GM23338 (cell line): ENCODE results near the gene NRBP1. TPM values are rescaled to one million over a fixed set of nuclear protein-coding genes. Genes with fewer than 3 reads are reported as not detected.
A peak's percentile ranks its signal among the peaks of the same experiment; 100 is the strongest.

Source experiments
- ATAC-seq: fragments of 200-7000 bp; cut with Tn5 transposase; 3 replicates; pipeline ENCODE4 v1.9.1; 2020
- DNase-seq: peaks from one replicate; pipeline ENCODE4 v3.0.0-alpha.2; 2015; ENCODE audit warnings: low spot score
- H2AFZ ChIP-seq: fragments of 200-600 bp; sonication (generic); 2 replicates; pipeline ENCODE4 v1.8.0; 2016; ENCODE audit warnings: antibody characterized with exemption, mild to moderate bottlenecking, moderate library complexity
- H3F3A ChIP-seq: fragments of 200-600 bp; sonication (generic); replicated peaks from 2 replicates; pipeline ENCODE4 v1.8.0; 2017; ENCODE audit warnings: antibody characterized with exemption, mixed run types, low read depth
- H3K27ac ChIP-seq: fragments of 200-600 bp; sonication (generic); 2 replicates; pipeline ENCODE4 v1.6.1; 2016; ENCODE audit warnings: low read depth
- H3K27me3 ChIP-seq: fragments of 200-600 bp; sonication (generic); 2 replicates; pipeline ENCODE4 v1.8.0; 2016; ENCODE audit warnings: mild to moderate bottlenecking, mixed run types, moderate library complexity; ENCODE audit not compliant: insufficient read depth
- H3K36me3 ChIP-seq: fragments of 200-600 bp; sonication (generic); 2 replicates; pipeline ENCODE4 v1.8.0; 2016; ENCODE audit warnings: mild to moderate bottlenecking; ENCODE audit not compliant: insufficient read depth
- H3K4me1 ChIP-seq: fragments of 200-600 bp; sonication (generic); 2 replicates; pipeline ENCODE4 v1.8.0; 2016; ENCODE audit warnings: mild to moderate bottlenecking, moderate library complexity; ENCODE audit not compliant: insufficient read depth
- H3K4me2 ChIP-seq: fragments of 200-600 bp; sonication (generic); 2 replicates; pipeline ENCODE4 v1.7.1; 2017; ENCODE audit warnings: mixed run types
- H3K4me3 ChIP-seq: fragments of 200-600 bp; sonication (generic); 2 replicates; pipeline ENCODE4 v1.6.1; 2016; ENCODE audit warnings: mixed run types
- H3K79me2 ChIP-seq: fragments of 200-600 bp; sonication (generic); replicated peaks from 2 replicates; pipeline ENCODE4 v1.8.0; 2017; ENCODE audit warnings: mild to moderate bottlenecking; ENCODE audit not compliant: insufficient read depth
- H3K9me2 ChIP-seq: fragments of 200-600 bp; sonication (generic); 2 replicates; pipeline ENCODE4 v1.8.0; 2017; ENCODE audit not compliant: insufficient read depth
- H4K20me1 ChIP-seq: fragments of 200-600 bp; sonication (generic); replicated peaks from 2 replicates; pipeline ENCODE4 v1.8.0; 2017; ENCODE audit warnings: mild to moderate bottlenecking; ENCODE audit not compliant: insufficient read depth
- H3K27ac Mint-ChIP-seq: 2 replicates; pipeline ENCODE4 v1.8.0; 2020; ENCODE audit warnings: inconsistent platforms, mild to moderate bottlenecking, moderate library complexity, mixed read lengths
- H3K27me3 Mint-ChIP-seq: 3 replicates; pipeline ENCODE4 v1.8.0; 2022; ENCODE audit warnings: low read depth, mild to moderate bottlenecking, moderate library complexity, mixed read lengths, inconsistent platforms; ENCODE audit not compliant: insufficient read depth, poor library complexity
- H3K36me3 Mint-ChIP-seq: 3 replicates; pipeline ENCODE4 v1.8.0; 2021; ENCODE audit warnings: low read depth, mild to moderate bottlenecking, inconsistent platforms, moderate library complexity, mixed read lengths
- H3K4me1 Mint-ChIP-seq: 3 replicates; pipeline ENCODE4 v1.8.0; 2020; ENCODE audit warnings: mild to moderate bottlenecking, inconsistent platforms, mixed read lengths
- H3K4me3 Mint-ChIP-seq: 3 replicates; pipeline ENCODE4 v1.8.0; 2021; ENCODE audit warnings: moderate library complexity, mild to moderate bottlenecking, inconsistent platforms, mixed read lengths
- H3K9me3 Mint-ChIP-seq: 3 replicates; pipeline ENCODE4 v1.8.0; 2020; ENCODE audit warnings: moderate library complexity, mild to moderate bottlenecking, inconsistent platforms, mixed read lengths
- CREB1 ChIP-seq: fragments of 250-450 bp; sonication (Bioruptor Pico); IDR thresholded peaks from 2 replicates; pipeline ENCODE4 v1.5.0; 2020; ENCODE audit warnings: low read depth, mild to moderate bottlenecking, moderate library complexity
- CTCF ChIP-seq, 2 experiments: fragments of 200-600 bp in 1 of 2; sonication (generic) in 1 of 2; conservative IDR thresholded peaks; 2 replicates each; pipeline versions ENCODE4 v1.5.1 to v1.6.1; 2016 to 2017; ENCODE audit warnings: antibody characterized with exemption in 2 of 2, low read depth in 2 of 2, mild to moderate bottlenecking in 2 of 2, moderate library complexity in 1 of 2
- ETS1 ChIP-seq: IDR thresholded peaks from 2 replicates; pipeline ENCODE4 v1.6.1; 2016; ENCODE audit warnings: antibody characterized with exemption
- EZH2phosphoT487 ChIP-seq: fragments of 200-600 bp; sonication (generic); IDR thresholded peaks from one replicate; pipeline ENCODE4 v1.8.1; 2018; ENCODE audit warnings: antibody characterized with exemption; ENCODE audit not compliant: unreplicated experiment
- JUNB ChIP-seq: IDR thresholded peaks from one replicate; pipeline ENCODE4 v1.6.1; 2016; ENCODE audit warnings: antibody characterized with exemption; ENCODE audit not compliant: unreplicated experiment
- NANOG ChIP-seq: IDR thresholded peaks from 2 replicates; pipeline ENCODE4 v1.6.1; 2016; ENCODE audit warnings: antibody characterized with exemption, borderline replicate concordance
- STAT1 ChIP-seq: IDR thresholded peaks from one replicate; pipeline ENCODE4 v1.6.1; 2016; ENCODE audit warnings: antibody characterized with exemption; ENCODE audit not compliant: unreplicated experiment
- ZNF331 ChIP-seq: fragments of 250-450 bp; sonication (Bioruptor Pico); IDR thresholded peaks from 2 replicates; pipeline ENCODE4 v1.5.0; 2020; ENCODE audit warnings: low read depth, mild to moderate bottlenecking, moderate library complexity
- ZNF462 ChIP-seq: fragments of 250-450 bp; sonication (Bioruptor Pico); IDR thresholded peaks from 2 replicates; pipeline ENCODE4 v1.5.0; 2020; ENCODE audit warnings: mild to moderate bottlenecking, moderate library complexity
- polyA plus RNA-seq: library from polyadenylated mRNA; unstranded; fragments of >200 nt; fragmentation: Nextera tagmentation; extraction: Ambion mirVana; gene quantifications from 2 replicates; pipeline ENCODE4 v1.2.1, GENCODE V29; 2016
- total RNA-seq: library from RNA; depleted of rRNA; stranded (reverse); fragments of >200 nt; shearing (Covaris generic); gene quantifications from 2 replicates; pipeline ENCODE4 v1.2.3, GENCODE V29; 2014

The NRBP1 gene
- total and polyA plus RNA-seq, 2 experiments from 2014 or later: 75.0 to 128 TPM

GRCh38 chr2:27408601-27409320 lies 19.7 kb upstream of the NRBP1 start:
- H3K4me3 ChIP-seq: peak overlapping the region; percentile 64
- Mint-ChIP-seq H3K4me3 (peak overlapping the region; percentile 87), H3K27me3 (peaks cover 12% of the 10 kb centered on the region), H3K27ac (peak overlapping the region; percentile 31; the same call in 1 of the 2 replicates), H3K4me1 (peaks cover 13% of the 10 kb centered on the region; the same call in 2 of the 3 replicates), H3K9me3 (peaks cover 5% of the 10 kb centered on the region; the same call in 1 of the 3 replicates), H3K36me3 (peaks cover 34% of the 10 kb centered on the region)
- H3K79me2 ChIP-seq: peaks cover 54% of the 10 kb centered on the region
- H3K27ac ChIP-seq: peak overlapping the region; percentile 91
- H3K4me2 ChIP-seq: peak overlapping the region; percentile 90
- peak overlapping the region; percentile 72; the same call in 1 of the 2 replicates for H2AFZ ChIP-seq
- peaks cover 23% of the 10 kb centered on the region; the same call in 1 of the 2 replicates for H3K4me1 ChIP-seq
- H3K9me2 ChIP-seq: peaks cover 10% of the 10 kb centered on the region; the same call in 1 of the 2 replicates
- 0 out of 2 replicates have a peak, but pooled peaks cover 8% of the 10 kb centered on the region for H3K36me3 ChIP-seq
- DNase-seq (peak; percentile 66), ATAC-seq (peak; percentile 67)
- H3F3A ChIP-seq: peaks cover 3% of the 10 kb centered on the region; the same call in 1 of the 2 replicates
- H4K20me1 ChIP-seq: peaks cover 33% of the 10 kb centered on the region
- no peaks in the 10 kb centered on the region for H3K27me3 ChIP-seq
- TF ChIP-seq CREB1 (CRISPR knock-in tag): no peak

- peak within 1 kb of the TSS; percentile 94 for H2AFZ ChIP-seq
- H3K27me3 ChIP-seq: no peaks in the 10 kb centered on the region
- ATAC-seq: peak; percentile 93
- TF ChIP-seq CREB1 (CRISPR knock-in tag) (0 out of 2 replicates have a peak, but pooled peaks have one; percentile 1), JUNB (no peak), CTCF (conservative IDR thresholded peaks at IDR 0.05; ENCODE audit: low read depth in 2 of 2) (no peak), ZNF331 (no peak), ZNF462 (CRISPR knock-in tag) (no peak), NANOG (no peak), STAT1 (no peak), EZH2phosphoT487 (no peak), ETS1 (peak; percentile 69)
Measured at GRCh38 chr2:27409321-27410073, 18.9 kb upstream of the NRBP1 start, which contains the start of gene PPM1G. Gene PPM1G (minus strand): TSS chr2:27409591. CDS start chr2:27409422, 169 bp downstream.

More at GRCh38 chr2:27409321-27410073, 18.9 kb upstream of the NRBP1 start, which contains the start of gene PPM1G:
- Histone ChIP-seq H4K20me1 (peaks cover 27% of the 10 kb centered on the region), H3K4me3 (peak within 1 kb of the TSS; percentile 64), H3K36me3 (0 out of 2 replicates have a peak, but pooled peaks cover 8% of the 10 kb centered on the region), H3K4me1 (peaks cover 23% of the 10 kb centered on the region; the same call in 1 of the 2 replicates), H3K4me2 (peak within 1 kb of the TSS; percentile 90), H3F3A (peaks cover 3% of the 10 kb centered on the region; the same call in 1 of the 2 replicates), H3K79me2 (peaks cover 46% of the 10 kb centered on the region), H3K9me2 (peaks cover 10% of the 10 kb centered on the region; the same call in 1 of the 2 replicates), H3K27ac (peak within 1 kb of the TSS; percentile 93)
- peaks cover 12% of the 10 kb centered on the region for H3K27me3 Mint-ChIP-seq
- peaks cover 5% of the 10 kb centered on the region; the same call in 1 of the 3 replicates for H3K9me3 Mint-ChIP-seq
- peaks cover 28% of the 10 kb centered on the region for H3K36me3 Mint-ChIP-seq
- DNase-seq: peak; percentile 97
- H3K4me3 Mint-ChIP-seq: peak within 1 kb of the TSS; percentile 87
- H3K27ac Mint-ChIP-seq: peak within 1 kb of the TSS; percentile 91
- H3K4me1 Mint-ChIP-seq: peaks cover 13% of the 10 kb centered on the region; the same call in 2 of the 3 replicates
